Measurements from ENCODE around the gene PCSK6.

Gene PCSK6

GRCh38 chr15:101427606-101428487, 61.7 kb downstream of the PCSK6 start:
- no peak for DNase-seq (ENCODE audit: low read depth in 1 of 2, low spot score in 1 of 2)
- H3K27me3 ChIP-seq (ENCODE audit: insufficient read depth, poor library complexity, severe bottlenecking), result no peaks in the 10 kb centered on the region
- H3K4me3 ChIP-seq (replicated peaks; ENCODE audit: insufficient read depth, low read length), result no peak overlapping the region
- TF ChIP-seq GABPA (IDR thresholded peaks at IDR 0.05; ENCODE audit: low read depth) (no peak), POLR2AphosphoS5 (IDR thresholded peaks at IDR 0.05; ENCODE audit: low read depth) (no peak), SPI1 (IDR thresholded peaks at IDR 0.05; ENCODE audit: borderline replicate concordance, low read depth) (no peak), CTCF (IDR thresholded peaks at IDR 0.05; ENCODE audit: insufficient read depth, low read length) (no peak), REST (IDR thresholded peaks at IDR 0.05; ENCODE audit: insufficient replicate concordance, low read depth) (no peak)
- H3K27ac ChIP-seq (replicated peaks), result no peak overlapping the region

- no peak overlapping the region for H3K4me3 ChIP-seq (replicated peaks; ENCODE audit: insufficient read depth, low read length)
- TF ChIP-seq REST (IDR thresholded peaks at IDR 0.05; ENCODE audit: insufficient replicate concordance, low read depth) (no peak), GABPA (IDR thresholded peaks at IDR 0.05; ENCODE audit: low read depth) (no peak), SPI1 (IDR thresholded peaks at IDR 0.05; ENCODE audit: borderline replicate concordance, low read depth) (no peak), CTCF (IDR thresholded peaks at IDR 0.05; ENCODE audit: insufficient read depth, low read length) (no peak), POLR2AphosphoS5 (IDR thresholded peaks at IDR 0.05; ENCODE audit: low read depth) (no peak)
- no peak for DNase-seq (ENCODE audit: low read depth in 1 of 2, low spot score in 1 of 2)
- no peak overlapping the region for H3K27ac ChIP-seq (replicated peaks)
- no peaks in the 10 kb centered on the region for H3K27me3 ChIP-seq (ENCODE audit: insufficient read depth, poor library complexity, severe bottlenecking)
Observed at GRCh38 chr15:101426761-101427333, 62.7 kb downstream of the PCSK6 start.

GRCh38 chr15:101425787-101426365, 63.6 kb downstream of the PCSK6 start:
- H3K27me3 ChIP-seq (ENCODE audit: insufficient read depth, poor library complexity, severe bottlenecking), result no peaks in the 10 kb centered on the region
- H3K27ac ChIP-seq (replicated peaks), result no peak overlapping the region
- H3K4me3 ChIP-seq (replicated peaks; ENCODE audit: insufficient read depth, low read length), result no peak overlapping the region
- no peak for DNase-seq (ENCODE audit: low read depth in 1 of 2, low spot score in 1 of 2)
- TF ChIP-seq POLR2AphosphoS5 (IDR thresholded peaks at IDR 0.05; ENCODE audit: low read depth) (no peak), SPI1 (IDR thresholded peaks at IDR 0.05; ENCODE audit: borderline replicate concordance, low read depth) (no peak), CTCF (IDR thresholded peaks at IDR 0.05; ENCODE audit: insufficient read depth, low read length) (no peak)

All from HL-60 (cell line).